ENCODE results near the gene UNKL.

The UNKL gene

GRCh38 chr16:1398826-1399581 is 15.5 kb downstream of the UNKL start:
- DNase-seq: no peak

GRCh38 chr16:1398351-1398750 is 16.2 kb downstream of the UNKL start:
- DNase-seq: no peak

GRCh38 chr16:1397779-1398178 is 16.7 kb downstream of the UNKL start:
- DNase-seq: no peak

GRCh38 chr16:1395444-1396031 is 19.0 kb downstream of the UNKL start:
- DNase-seq: no peak

- no peak for DNase-seq
Observed at GRCh38 chr16:1394367-1394951, 20.0 kb downstream of the UNKL start.

GRCh38 chr16:1393613-1394176 is 20.8 kb downstream of the UNKL start:
- DNase-seq: no peak

- no peak for DNase-seq
Observed at GRCh38 chr16:1392826-1393225, 21.7 kb downstream of the UNKL start.

GRCh38 chr16:1390239-1390779 is 24.2 kb downstream of the UNKL start:
- DNase-seq: no peak

GRCh38 chr16:1389762-1390161 is 24.7 kb downstream of the UNKL start:
- no peak for DNase-seq

GRCh38 chr16:1387331-1387730 is 27.2 kb downstream of the UNKL start:
- no peak for DNase-seq

GRCh38 chr16:1385232-1385631 is 29.3 kb downstream of the UNKL start:
- DNase-seq: no peak

- no peak for DNase-seq
Observed at GRCh38 chr16:1383556-1383955, 30.9 kb downstream of the UNKL start.

- no peak for DNase-seq
Observed at GRCh38 chr16:1381612-1382406, 32.7 kb downstream of the UNKL start.

- no peak for DNase-seq
Observed at GRCh38 chr16:1380195-1380594, 34.3 kb downstream of the UNKL start.

GRCh38 chr16:1379304-1380076 is 35.0 kb downstream of the UNKL start:
- DNase-seq: peak; percentile 44 to 58

- no peak for DNase-seq
Observed at GRCh38 chr16:1378804-1379303, 35.6 kb downstream of the UNKL start.

- no peak for DNase-seq
Observed at GRCh38 chr16:1378087-1378803, 36.3 kb downstream of the UNKL start.

GRCh38 chr16:1377406-1378010 is 37.0 kb downstream of the UNKL start:
- DNase-seq: no peak

GRCh38 chr16:1375741-1376410 is 38.6 kb downstream of the UNKL start:
- no peak for DNase-seq

- DNase-seq: no peak
Observed at GRCh38 chr16:1375298-1375640, 39.2 kb downstream of the UNKL start.

All from NCI-H187 (cell line).